Activated naive CD4-positive, alpha-beta T cell (primary cell): ENCODE data around the gene NCS1.
"Not testable (repeated sequence)": the region's sequence is repeated elsewhere in the genome, so short reads cannot be mapped to it uniquely, and the experiment has no call there.

ENCODE experiments used
- DNase-seq, 4 experiments: peaks; one replicate each; lab custom pipeline; 2025; lab: John Stamatoyannopoulos, UW

The NCS1 gene

DNA sequence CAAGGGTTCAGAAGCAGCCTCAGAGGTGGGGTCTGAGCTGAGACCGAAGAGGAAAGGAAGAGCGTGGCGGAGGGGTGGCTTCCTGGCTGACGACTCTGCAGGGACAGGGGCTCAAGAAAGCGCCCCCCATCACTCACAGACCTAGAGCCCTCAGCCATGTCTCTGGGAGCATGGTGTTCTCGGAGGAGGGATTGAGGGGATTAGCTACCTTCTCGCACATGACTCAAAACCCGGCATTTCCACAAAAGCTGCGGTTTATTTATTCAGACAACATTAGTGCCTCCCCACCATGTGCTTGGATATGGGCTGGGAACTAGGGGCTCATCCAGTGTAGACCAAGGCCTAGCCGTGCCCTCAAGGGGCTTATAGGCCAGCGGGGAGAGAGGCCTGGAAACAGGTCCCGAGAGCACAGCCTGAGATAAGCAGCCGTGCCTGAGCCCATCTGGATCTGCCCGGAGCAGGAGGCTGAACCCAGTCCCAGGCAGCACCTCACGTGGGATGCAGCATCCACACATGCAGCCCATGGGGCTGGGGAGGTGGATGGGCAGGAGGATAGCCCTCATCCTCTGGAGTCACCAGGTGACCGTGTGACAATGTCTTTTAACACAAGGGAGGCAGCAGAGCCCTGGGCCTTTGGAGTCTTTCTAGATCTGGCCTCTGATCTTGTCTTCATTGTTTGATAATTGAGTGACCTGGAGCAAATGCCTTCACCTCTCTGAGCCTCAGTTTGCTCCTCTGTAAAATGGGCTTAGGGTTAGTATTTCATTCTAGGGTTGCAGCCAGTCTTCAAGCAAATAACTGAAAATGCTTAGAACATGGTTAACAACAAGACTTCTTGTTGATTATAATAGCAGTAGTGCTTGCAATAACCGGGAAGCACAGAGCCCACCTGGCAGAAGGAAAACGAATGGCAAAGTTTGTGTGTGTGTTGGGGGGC lies 92.5 kb downstream of the NCS1 start:
- DNase-seq, result no peak

DNA sequence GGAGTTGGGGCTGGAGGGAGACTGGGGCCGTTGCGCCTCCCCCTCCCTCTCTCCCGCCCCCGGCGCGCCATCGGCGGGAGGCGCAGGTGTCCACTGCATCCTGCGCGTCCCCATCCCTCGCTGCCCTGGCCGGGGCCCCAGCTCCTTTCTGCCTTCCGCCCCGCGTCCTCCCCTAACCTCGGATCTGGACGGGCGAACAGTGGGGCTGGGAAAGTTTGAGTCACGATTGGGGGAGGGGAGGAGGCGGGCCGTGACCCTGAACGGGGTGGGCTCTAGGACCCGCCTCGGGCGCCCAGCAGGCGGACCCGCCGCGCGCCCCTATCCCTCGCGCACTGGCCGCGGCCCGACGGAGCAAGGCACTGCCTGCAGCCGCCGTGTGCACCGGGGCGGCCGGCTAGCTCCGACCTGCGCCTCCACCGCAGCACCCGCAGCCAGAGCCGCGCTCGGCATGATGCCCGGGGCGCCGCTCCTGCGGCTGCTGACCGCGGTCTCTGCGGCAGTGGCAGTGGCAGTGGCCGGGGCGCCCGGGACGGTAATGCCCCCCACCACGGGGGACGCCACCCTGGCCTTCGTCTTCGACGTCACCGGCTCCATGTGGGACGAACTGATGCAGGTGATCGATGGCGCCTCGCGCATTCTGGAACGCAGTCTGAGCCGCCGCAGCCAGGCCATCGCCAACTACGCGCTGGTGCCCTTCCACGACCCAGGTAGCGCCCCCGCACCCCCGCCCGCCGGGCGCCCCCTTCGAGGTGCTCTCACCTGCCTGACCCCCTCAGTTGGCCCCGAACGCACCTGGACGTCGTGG lies 93.4 kb downstream of the NCS1 start, which contains the start of gene HMCN2:
Gene HMCN2, plus strand, starts transcription at position 330 of the 805 bp plus-strand sequence. Its CDS starts 119 bp downstream, at position 449.
- DNase-seq, result no peak

DNA sequence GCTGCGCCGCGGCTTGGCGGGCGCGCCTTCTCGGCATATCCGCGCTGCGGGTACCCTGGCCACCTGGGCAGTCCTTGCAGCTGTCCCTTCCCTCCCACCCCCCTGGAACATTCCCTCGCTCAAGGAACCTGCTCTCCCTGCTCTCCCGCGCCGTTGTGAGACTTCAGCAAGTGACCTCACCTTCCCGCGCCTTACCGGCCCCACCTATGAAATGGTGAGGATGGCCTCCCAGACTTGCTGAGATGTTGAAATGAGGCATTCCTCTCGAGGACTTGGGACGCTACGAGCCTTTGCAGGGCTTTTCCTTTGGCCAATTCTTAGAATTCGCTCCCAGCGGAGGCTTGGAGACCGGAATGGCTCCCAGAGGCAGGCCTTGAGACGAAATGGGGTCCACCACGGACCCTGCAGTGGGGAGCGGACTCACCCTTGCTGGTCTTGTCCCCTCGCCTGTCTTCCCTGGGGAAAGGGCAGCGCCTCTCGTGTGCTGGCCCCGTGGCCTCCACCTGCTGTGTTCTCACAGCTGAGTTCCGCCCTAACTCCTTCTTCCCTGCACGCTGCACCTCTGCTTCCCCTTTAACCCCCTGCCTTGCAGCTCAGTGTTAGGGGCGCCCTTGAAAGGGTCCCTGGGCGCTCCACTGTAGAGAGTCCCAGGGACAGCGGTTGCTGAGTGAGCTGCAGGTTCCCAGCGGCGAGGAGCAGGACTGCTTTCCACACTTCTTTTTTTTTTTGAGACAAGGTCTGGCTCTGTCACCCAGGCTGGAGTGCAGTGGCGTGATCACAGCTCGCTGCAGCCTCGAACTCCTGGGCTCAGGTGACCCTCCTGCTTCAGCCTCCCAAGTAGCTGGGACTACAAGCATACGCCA lies 94.3 kb downstream of the NCS1 start:
- DNase-seq, result no peak

DNA sequence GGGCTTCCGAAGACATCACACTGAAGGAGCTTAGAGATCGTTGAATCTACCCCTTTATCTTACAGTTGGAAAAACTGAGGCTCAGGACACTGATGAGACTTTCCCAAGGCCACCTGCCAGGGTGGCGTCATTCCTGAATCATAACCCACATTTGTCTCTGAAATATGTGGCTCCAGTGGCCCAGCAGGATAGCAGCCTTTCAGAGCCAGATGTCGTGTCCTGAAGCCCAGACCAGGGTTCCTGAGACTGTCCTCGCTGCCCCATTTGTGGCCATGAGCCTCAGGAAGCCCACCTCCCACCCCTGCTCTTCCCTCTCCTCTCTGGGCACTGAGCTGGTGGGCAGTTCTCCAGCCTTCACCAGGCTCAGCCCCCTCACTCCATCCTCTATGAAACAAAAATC lies 95.7 kb downstream of the NCS1 start:
- DNase-seq, result no peak

DNA sequence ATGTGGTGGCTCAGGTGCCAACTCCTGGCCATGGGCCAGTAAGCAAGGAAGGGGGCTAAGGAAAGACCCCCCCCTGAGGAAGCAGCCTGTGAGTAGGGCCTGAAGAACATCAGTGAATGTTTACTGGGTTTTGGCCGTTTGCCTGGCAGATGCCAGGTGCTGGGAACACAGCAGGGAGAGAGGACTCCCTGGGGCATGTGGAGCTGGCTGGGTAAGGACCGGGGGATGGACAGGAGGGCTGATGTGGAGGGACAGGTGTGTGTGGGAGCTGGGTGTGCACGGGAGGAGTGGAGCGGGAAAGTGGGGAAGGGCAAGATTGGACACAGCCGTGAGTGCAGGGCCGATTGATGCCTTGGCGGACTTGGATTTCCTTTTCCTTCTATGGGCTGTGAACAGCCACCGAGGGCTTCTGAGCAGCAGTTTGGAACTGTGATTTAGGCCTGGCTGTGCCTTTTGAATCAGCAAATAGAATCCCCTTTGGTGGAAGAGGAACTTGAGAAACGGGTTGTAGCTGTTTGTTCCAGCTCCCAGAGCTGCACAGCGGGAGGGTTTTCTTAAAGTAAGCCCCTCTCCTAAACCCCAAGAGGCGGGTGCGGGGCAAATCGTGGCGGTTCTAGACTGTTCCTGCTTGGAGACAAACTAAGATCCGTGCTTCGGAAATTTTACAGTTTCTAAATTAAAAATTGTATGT lies 96.5 kb downstream of the NCS1 start:
- no peak for DNase-seq

DNA sequence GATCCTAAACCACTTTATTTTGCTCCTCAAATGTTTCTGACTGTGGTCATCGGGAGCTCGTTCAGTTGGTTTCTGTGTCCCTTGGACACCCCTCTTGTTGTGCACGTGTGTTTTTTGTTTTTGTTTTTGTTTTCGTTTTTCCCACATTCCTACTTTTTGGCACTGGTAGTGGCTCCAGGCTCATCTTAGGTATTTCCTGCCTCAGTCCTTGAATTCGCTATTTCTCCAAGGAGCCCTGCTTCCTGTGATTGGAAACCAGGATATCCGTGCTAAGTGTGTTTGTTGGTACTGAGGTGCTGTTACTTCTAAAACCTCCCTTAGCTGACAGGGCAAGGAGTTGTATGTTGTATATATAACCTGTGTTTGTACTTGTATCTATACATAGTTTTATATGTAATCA lies 99.3 kb downstream of the NCS1 start:
- DNase-seq, result no peak

DNA sequence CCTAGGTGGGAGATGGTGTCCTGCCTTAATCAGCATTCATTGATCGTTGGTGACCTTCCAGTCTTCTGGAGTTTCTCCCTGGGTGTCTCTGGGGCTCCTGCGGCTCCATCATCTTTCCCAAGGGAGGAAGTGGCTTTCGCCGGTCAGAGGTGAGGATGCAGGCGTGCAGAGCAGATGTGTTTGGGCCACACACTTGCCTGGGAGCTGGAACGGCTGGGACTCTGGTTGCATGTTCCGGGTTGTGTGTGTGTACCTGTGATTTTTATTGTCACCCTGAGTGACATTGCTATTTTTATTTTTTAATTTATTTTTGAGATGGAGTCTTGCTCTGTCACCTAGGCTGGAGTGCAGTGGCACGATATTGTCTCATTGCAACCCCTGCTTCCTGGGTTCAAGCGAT lies 103.0 kb downstream of the NCS1 start:
- no peak for DNase-seq

DNA sequence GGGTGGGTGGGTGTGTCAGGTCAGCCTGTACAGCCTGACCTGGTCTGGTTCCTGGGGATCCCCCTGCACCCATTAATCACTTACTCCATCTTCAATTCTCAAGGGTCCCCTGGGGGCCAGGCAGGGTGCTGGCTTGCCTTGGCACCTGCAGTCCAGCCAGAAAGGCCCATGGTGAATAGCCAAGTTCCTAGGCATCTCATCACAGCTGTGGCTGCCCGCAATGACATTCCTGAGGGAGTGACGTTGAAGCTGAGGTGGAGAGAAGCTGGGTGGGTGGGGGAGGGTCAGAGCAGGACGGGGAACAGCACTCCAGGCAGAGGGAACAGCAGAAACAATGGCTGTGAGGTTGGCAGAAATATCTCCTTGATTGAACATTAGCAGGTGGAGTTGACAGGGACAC lies 103.9 kb downstream of the NCS1 start:
- DNase-seq, result no peak

DNA sequence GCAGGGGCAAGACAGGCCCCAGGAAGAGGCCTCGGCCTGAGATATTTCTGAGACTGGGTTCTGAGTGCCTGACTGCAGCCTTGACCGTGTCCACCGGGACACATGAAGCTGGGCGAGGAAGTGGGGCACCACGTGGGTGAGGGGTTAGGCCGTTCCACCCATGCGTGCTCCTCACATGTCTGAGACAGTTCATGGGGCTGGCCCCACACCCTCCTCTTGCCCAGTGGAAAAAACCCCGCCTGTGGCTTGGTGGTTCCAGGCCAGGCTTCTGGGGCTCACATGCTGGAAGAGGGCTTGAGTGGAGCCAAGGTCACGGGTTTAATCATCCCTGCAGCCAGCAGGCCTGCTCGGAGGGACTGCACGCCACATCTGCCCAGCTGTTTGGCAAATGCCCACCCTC lies 104.8 kb downstream of the NCS1 start:
- DNase-seq, result no peak

DNA sequence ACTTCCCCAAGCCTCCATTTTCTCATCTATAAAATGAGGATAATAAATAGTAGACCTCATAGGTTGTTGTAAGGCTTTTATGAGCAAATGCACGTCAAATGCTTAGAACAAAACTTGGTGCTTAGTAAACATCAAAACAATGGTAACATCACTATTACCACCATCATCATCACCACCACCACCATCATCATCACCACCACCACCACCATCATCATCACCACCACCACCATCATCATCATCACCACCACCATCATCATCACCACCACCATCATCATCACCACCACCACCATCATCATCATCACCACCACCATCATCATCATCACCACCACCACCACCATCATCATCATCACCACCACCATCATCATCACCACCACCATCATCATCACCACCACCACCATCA lies 105.3 kb downstream of the NCS1 start:
- DNase-seq, result not testable (repeated sequence)

DNA sequence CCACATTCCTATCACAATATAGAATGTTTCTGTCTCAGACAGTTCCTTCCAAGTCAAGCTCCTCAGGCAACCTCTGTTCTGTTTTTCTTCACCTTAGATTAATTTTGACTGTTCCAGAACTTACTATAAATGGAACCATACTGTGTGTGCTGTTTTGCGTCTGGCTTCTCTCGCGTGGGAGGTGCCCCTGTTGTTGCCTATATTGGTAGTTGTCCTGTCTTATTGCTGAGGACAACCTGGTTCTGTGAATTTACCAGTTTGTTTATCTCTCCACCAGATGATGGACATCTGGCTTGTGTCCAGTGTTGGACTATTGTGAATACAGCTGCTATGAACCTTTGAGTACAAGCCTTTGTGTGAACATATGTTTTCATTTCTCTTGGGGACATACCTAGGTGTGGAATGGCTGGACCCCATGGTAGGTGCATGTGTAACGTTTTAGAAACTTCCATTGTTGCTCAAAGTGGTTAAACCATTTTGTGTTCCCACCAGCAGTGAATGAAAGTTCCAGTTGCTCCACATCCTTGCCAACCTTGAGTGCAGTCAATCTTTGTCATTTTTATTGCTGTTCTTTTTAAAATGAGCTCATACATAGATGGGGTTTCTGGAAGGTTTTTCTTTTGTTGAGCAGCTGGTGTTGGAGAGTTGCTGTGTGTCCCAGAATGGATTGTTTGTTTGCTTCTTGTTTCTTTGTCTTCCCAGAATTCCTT lies 111.5 kb downstream of the NCS1 start:
- no peak for DNase-seq

DNA sequence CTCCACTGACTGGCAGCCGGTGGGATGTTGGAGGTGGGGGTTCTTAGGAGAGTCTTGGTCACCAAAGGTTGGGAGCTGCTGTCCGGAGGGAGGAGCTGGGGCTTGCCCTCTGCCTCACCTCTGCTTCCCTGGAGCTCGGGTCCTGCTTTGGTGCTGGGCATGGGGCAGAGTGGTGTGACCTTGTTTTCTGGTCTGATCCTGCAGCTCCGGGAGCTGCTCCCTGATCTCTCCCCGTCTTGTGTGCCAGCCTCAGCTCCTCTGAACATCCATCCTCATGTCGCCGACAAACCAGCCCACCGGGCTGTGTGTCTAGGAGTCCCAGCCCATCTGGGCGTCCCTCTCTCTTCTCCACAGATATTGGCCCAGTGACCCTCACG lies 112.0 kb downstream of the NCS1 start:
- DNase-seq, result no peak

DNA sequence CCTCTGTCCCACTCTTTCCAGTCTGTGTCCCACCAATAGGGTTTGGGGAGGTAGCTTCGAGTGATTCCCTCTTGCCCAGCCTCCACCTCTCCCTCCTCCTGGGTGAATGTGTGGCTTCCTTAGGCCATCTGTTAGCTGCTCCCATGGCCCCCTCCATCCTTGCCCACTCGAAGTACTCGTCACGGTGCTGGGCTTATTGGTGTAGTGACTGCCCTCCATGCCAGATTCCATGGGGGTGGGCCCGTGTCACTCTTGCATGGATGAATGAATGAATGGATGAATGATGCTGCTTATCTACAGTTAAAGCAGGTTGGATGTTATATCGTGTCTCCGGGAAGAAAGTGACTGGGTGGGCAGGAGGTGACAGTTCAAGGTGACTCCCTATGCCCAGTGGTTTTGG lies 112.5 kb downstream of the NCS1 start:
- no peak for DNase-seq

DNA sequence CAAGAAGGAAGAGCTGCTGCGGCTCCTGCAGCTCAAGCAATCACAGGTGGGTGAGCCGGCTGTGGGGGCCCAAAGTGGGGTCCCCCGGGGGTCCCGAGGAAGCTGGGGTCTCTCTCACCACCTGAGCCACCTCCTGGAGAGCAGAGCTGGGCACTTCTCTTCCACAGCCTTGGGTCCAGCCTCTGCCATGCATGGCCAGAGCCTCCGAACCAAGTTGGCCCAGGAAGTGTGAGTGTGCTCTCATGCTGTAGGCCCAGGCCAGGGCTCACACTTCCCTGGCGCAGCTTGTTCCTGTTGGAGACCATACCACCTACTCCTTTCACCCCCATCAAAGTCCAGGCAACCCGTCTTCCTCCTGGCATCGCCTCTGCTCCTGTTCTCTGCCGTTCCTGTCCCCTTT lies 113.1 kb downstream of the NCS1 start:
- DNase-seq, result no peak

DNA sequence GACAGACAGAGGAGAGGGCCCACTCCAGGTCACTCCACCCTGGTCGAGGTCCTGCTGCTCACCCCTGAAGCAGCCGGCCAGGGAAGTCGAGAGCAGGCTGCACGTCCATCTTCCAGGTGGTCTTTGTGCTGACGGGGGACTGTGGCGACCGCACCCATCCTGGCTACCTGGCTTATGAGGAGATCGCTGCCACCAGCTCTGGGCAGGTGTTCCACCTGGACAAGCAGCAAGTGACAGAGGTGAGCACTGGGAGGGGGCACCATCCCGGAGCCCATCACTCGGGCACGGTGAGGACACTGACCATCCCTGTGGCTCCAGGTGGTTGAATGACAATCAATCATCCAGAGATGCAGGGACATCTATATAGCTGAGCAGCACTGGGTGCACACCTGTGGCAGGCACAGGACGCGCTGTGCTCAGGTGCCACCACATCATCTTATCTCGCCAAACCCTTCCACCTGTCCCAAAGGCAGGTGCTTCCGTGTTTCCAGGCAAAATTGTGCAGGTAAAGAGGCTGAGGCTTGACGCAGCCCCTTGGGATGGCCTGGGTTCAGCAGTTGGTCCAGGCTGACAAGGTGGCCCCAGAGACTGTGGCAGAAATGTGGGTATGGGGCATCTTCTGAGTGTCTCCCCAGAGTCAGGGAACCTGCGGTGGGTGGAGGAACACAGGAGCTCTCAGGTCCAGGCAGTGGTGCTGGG lies 114.0 kb downstream of the NCS1 start:
- DNase-seq, result no peak
